ENCODE results near the gene PRDM5.

Gene PRDM5

GRCh38 chr4:120699354-120699753 is 223.2 kb downstream of the PRDM5 start:
- H3K4me3 ChIP-seq (ENCODE audit: low read length), result no peak overlapping the region
- no peaks in the 10 kb centered on the region for H3K9me3 ChIP-seq (ENCODE audit: insufficient read depth, low read depth, low read length)
- no peaks in the 10 kb centered on the region for H3K36me3 ChIP-seq (ENCODE audit: insufficient read depth, low read length)
- 93% methylated on average over 1 of the region's 1 CpG for WGBS
- H3K4me1 ChIP-seq (ENCODE audit: insufficient read depth, low read length), result peaks cover 4% of the 10 kb centered on the region; the same call in 1 of the 2 replicates
- no peak overlapping the region for H3K9ac ChIP-seq (ENCODE audit: low read depth, low read length)
- H3K27me3 ChIP-seq (ENCODE audit: insufficient read depth, low read length), result no peaks in the 10 kb centered on the region
- no peak overlapping the region for H3K27ac ChIP-seq (ENCODE audit: low read depth, low read length)

GRCh38 chr4:120694973-120695372 is 227.6 kb downstream of the PRDM5 start:
- Histone ChIP-seq H3K4me3 (ENCODE audit: low read length) (no peak overlapping the region), H3K27me3 (ENCODE audit: insufficient read depth, low read length) (no peaks in the 10 kb centered on the region), H3K27ac (ENCODE audit: low read depth, low read length) (no peak overlapping the region), H3K36me3 (ENCODE audit: insufficient read depth, low read length) (no peaks in the 10 kb centered on the region), H3K9me3 (ENCODE audit: insufficient read depth, low read depth, low read length) (no peaks in the 10 kb centered on the region), H3K9ac (ENCODE audit: low read depth, low read length) (no peak overlapping the region), H3K4me1 (ENCODE audit: insufficient read depth, low read length) (peaks cover 4% of the 10 kb centered on the region; the same call in 1 of the 2 replicates)
- WGBS, result 96% methylated on average over 2 of the region's 2 CpGs

- Histone ChIP-seq H3K27ac (ENCODE audit: low read depth, low read length) (no peak overlapping the region), H3K4me1 (ENCODE audit: insufficient read depth, low read length) (peaks cover 4% of the 10 kb centered on the region; the same call in 1 of the 2 replicates), H3K36me3 (ENCODE audit: insufficient read depth, low read length) (no peaks in the 10 kb centered on the region), H3K9ac (ENCODE audit: low read depth, low read length) (no peak overlapping the region), H3K27me3 (ENCODE audit: insufficient read depth, low read length) (no peaks in the 10 kb centered on the region), H3K9me3 (ENCODE audit: insufficient read depth, low read depth, low read length) (no peaks in the 10 kb centered on the region), H3K4me3 (ENCODE audit: low read length) (no peak overlapping the region)
These were observed 228.7 kb downstream of the PRDM5 start for GRCh38 chr4:120693816-120694215.

- Histone ChIP-seq H3K4me3 (ENCODE audit: low read length) (no peak overlapping the region), H3K9ac (ENCODE audit: low read depth, low read length) (no peak overlapping the region), H3K9me3 (ENCODE audit: insufficient read depth, low read depth, low read length) (no peaks in the 10 kb centered on the region), H3K27me3 (ENCODE audit: insufficient read depth, low read length) (no peaks in the 10 kb centered on the region), H3K36me3 (ENCODE audit: insufficient read depth, low read length) (no peaks in the 10 kb centered on the region), H3K27ac (ENCODE audit: low read depth, low read length) (no peak overlapping the region), H3K4me1 (ENCODE audit: insufficient read depth, low read length) (peaks cover 4% of the 10 kb centered on the region; the same call in 1 of the 2 replicates)
- 91% methylated on average over 2 of the region's 2 CpGs for WGBS
These were observed 229.6 kb downstream of the PRDM5 start for GRCh38 chr4:120692964-120693363.

DNA sequence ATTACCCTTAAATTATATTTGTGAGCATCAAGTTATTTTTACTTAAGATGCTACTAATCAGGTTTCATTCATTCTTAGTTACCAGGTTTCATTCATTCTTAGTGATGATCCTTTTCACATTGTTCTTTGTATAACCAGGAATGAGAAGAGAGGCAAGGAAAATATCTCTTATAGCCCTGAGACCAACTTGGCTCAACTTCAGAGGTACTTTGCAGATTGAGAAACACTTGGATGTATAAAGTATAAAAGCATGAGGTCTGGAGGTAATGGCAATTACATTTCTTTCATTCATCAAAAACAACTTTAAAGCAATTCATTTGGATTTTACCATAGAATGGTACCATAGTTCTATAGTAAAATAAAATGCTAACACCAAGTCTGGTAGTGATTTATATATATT is 231.0 kb downstream of the PRDM5 start:
- Histone ChIP-seq H3K9me3 (ENCODE audit: insufficient read depth, low read depth, low read length) (no peaks in the 10 kb centered on the region), H3K9ac (ENCODE audit: low read depth, low read length) (no peak overlapping the region), H3K27ac (ENCODE audit: low read depth, low read length) (no peak overlapping the region), H3K27me3 (ENCODE audit: insufficient read depth, low read length) (no peaks in the 10 kb centered on the region), H3K4me1 (ENCODE audit: insufficient read depth, low read length) (peaks cover 4% of the 10 kb centered on the region; the same call in 1 of the 2 replicates), H3K36me3 (ENCODE audit: insufficient read depth, low read length) (no peaks in the 10 kb centered on the region), H3K4me3 (ENCODE audit: low read length) (no peak overlapping the region)

DNA sequence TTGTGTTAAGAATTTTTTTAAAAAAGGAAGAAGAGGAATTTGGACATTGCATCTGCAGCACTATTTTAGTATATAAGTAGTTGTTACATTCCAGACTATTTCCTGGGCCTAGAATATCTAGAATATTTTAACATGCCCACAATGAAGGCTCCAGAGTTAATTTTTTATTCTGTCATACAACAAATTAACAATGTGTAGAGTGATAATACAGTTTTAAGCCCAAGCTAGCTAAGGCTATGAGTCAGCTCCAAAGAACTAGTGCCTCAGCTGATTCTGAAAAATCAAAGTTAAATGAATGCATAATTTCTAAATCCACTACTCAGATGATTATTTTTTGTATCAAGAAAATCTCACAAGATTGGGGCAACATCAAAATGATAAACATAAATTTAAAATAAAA is 231.4 kb downstream of the PRDM5 start:
- H3K9ac ChIP-seq (ENCODE audit: low read depth, low read length), result no peak overlapping the region
- H3K4me1 ChIP-seq (ENCODE audit: insufficient read depth, low read length), result peaks cover under 1% of the 10 kb centered on the region; the same call in 1 of the 2 replicates
- H3K4me3 ChIP-seq (ENCODE audit: low read length), result no peak overlapping the region
- no peaks in the 10 kb centered on the region for H3K27me3 ChIP-seq (ENCODE audit: insufficient read depth, low read length)
- no peak overlapping the region for H3K27ac ChIP-seq (ENCODE audit: low read depth, low read length)
- no peaks in the 10 kb centered on the region for H3K9me3 ChIP-seq (ENCODE audit: insufficient read depth, low read depth, low read length)
- H3K36me3 ChIP-seq (ENCODE audit: insufficient read depth, low read length), result no peaks in the 10 kb centered on the region

- H3K27me3 ChIP-seq (ENCODE audit: insufficient read depth, low read length), result no peaks in the 10 kb centered on the region
- 95% methylated on average over 3 of the region's 3 CpGs for WGBS
- H3K9ac ChIP-seq (ENCODE audit: low read depth, low read length), result no peak overlapping the region
- H3K27ac ChIP-seq (ENCODE audit: low read depth, low read length), result no peak overlapping the region
- H3K9me3 ChIP-seq (ENCODE audit: insufficient read depth, low read depth, low read length), result no peaks in the 10 kb centered on the region
- no peaks in the 10 kb centered on the region for H3K36me3 ChIP-seq (ENCODE audit: insufficient read depth, low read length)
- H3K4me1 ChIP-seq (ENCODE audit: insufficient read depth, low read length), result peaks cover 5% of the 10 kb centered on the region; the same call in 1 of the 2 replicates
- H3K4me3 ChIP-seq (ENCODE audit: low read length), result no peak overlapping the region
These were observed 233.7 kb downstream of the PRDM5 start for GRCh38 chr4:120688791-120689190.

GRCh38 chr4:120685756-120686278 is 236.7 kb downstream of the PRDM5 start:
- no peaks in the 10 kb centered on the region for H3K27me3 ChIP-seq (ENCODE audit: insufficient read depth, low read length)
- no peak overlapping the region for H3K4me3 ChIP-seq (ENCODE audit: low read length)
- H3K4me1 ChIP-seq (ENCODE audit: insufficient read depth, low read length), result peaks cover 5% of the 10 kb centered on the region; the same call in 1 of the 2 replicates
- 77% methylated on average over 1 of the region's 2 CpGs for WGBS
- no peak overlapping the region for H3K27ac ChIP-seq (ENCODE audit: low read depth, low read length)
- H3K36me3 ChIP-seq (ENCODE audit: insufficient read depth, low read length), result no peaks in the 10 kb centered on the region
- no peaks in the 10 kb centered on the region for H3K9me3 ChIP-seq (ENCODE audit: insufficient read depth, low read depth, low read length)
- H3K9ac ChIP-seq (ENCODE audit: low read depth, low read length), result no peak overlapping the region

DNA sequence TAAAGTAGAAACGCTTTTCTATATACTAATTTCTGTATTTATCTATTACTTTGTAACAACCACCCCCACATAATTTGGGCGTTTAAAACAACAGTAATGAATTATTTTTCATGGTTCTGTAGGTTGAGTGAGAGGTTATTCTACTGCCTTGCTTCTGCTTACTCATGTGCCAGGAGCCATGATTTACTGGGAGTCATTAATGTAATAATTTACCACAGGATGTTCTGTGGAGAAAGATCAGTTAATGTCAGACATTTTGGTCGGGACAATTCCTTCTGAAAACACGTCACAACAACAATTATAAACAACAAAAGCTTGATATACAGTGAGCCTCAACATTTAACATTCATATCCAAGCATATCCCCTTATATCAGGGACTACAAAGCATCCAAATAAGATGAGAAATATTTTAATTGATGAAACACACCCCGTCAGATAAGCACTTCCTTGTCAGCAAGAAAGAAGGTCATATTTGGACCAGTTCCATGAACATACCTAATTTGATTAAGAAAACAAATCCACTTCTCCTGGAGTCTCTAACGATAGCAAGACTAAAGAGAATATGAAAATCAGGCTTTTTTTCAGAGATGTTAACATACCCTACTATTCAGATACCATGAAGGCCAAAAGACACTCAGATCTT is 238.5 kb downstream of the PRDM5 start:
- peaks cover 5% of the 10 kb centered on the region; the same call in 1 of the 2 replicates for H3K4me1 ChIP-seq (ENCODE audit: insufficient read depth, low read length)
- no peak overlapping the region for H3K4me3 ChIP-seq (ENCODE audit: low read length)
- H3K36me3 ChIP-seq (ENCODE audit: insufficient read depth, low read length), result no peaks in the 10 kb centered on the region
- no peak overlapping the region for H3K9ac ChIP-seq (ENCODE audit: low read depth, low read length)
- no peaks in the 10 kb centered on the region for H3K9me3 ChIP-seq (ENCODE audit: insufficient read depth, low read depth, low read length)
- no peaks in the 10 kb centered on the region for H3K27me3 ChIP-seq (ENCODE audit: insufficient read depth, low read length)
- WGBS, result 93% methylated on average over 4 of the region's 6 CpGs
- no peak overlapping the region for H3K27ac ChIP-seq (ENCODE audit: low read depth, low read length)

DNA sequence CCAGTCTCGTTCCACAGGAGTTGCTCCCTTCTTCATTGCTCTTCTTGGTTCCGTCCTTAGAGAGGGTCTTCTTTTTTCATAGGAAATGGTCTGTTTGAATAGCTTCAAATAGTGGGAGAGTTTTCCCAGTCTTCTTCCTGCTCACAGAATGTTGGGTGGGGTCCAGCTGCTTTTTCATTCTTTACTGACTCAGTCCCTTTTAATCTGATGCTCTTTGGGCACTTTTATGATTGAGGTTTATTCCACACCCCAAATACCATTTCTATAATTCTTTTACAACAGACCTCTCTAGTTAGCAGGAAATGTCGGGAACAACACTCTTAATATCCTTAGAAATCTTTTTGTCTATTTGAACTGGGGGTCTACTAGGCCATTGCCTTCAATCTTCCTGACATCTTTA is 239.5 kb downstream of the PRDM5 start:
- 96% methylated on average over 3 of the region's 3 CpGs for WGBS
- no peak overlapping the region for H3K9ac ChIP-seq (ENCODE audit: low read depth, low read length)
- H3K4me1 ChIP-seq (ENCODE audit: insufficient read depth, low read length), result peaks cover 5% of the 10 kb centered on the region; the same call in 1 of the 2 replicates
- H3K36me3 ChIP-seq (ENCODE audit: insufficient read depth, low read length), result no peaks in the 10 kb centered on the region
- H3K4me3 ChIP-seq (ENCODE audit: low read length), result no peak overlapping the region
- no peaks in the 10 kb centered on the region for H3K27me3 ChIP-seq (ENCODE audit: insufficient read depth, low read length)
- no peaks in the 10 kb centered on the region for H3K9me3 ChIP-seq (ENCODE audit: insufficient read depth, low read depth, low read length)
- no peak overlapping the region for H3K27ac ChIP-seq (ENCODE audit: low read depth, low read length)

DNA sequence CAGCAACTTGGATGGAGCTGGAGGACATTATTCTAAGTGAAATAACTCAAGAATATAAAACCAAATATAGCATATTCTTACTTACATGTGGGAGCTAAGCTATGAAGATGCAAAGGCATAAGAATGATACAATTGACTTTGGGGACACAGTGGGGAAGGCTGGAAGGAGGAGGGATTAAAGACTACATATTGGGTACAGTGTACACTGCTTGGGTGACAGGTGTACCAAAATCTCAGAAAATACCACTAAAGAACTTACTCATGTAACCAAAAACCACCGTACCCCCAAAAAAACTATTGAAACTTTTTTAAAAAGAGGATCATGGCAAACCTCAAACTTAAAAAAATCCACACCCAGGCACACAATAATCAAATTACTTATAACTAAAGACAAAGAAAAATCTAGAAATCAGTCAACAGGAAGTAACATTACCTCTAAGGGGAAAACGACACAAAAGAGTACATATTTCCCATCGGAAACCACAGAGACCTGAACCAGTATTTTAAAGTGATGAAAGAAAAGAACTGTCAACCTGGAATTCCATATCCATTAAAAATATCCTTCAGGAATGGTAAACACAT is 241.8 kb downstream of the PRDM5 start:
- H3K4me1 ChIP-seq (ENCODE audit: insufficient read depth, low read length), result peaks cover under 1% of the 10 kb centered on the region; the same call in 1 of the 2 replicates
- WGBS, result 100% methylated on average over 1 of the region's 3 CpGs
- H3K4me3 ChIP-seq (ENCODE audit: low read length), result no peak overlapping the region
- H3K27ac ChIP-seq (ENCODE audit: low read depth, low read length), result no peak overlapping the region
- no peaks in the 10 kb centered on the region for H3K27me3 ChIP-seq (ENCODE audit: insufficient read depth, low read length)
- H3K36me3 ChIP-seq (ENCODE audit: insufficient read depth, low read length), result no peaks in the 10 kb centered on the region
- H3K9ac ChIP-seq (ENCODE audit: low read depth, low read length), result no peak overlapping the region
- H3K9me3 ChIP-seq (ENCODE audit: insufficient read depth, low read depth, low read length), result no peaks in the 10 kb centered on the region

All from HUES64 (cell line).